Measurements from ENCODE around the gene C3orf22.

The C3orf22 gene

DNA sequence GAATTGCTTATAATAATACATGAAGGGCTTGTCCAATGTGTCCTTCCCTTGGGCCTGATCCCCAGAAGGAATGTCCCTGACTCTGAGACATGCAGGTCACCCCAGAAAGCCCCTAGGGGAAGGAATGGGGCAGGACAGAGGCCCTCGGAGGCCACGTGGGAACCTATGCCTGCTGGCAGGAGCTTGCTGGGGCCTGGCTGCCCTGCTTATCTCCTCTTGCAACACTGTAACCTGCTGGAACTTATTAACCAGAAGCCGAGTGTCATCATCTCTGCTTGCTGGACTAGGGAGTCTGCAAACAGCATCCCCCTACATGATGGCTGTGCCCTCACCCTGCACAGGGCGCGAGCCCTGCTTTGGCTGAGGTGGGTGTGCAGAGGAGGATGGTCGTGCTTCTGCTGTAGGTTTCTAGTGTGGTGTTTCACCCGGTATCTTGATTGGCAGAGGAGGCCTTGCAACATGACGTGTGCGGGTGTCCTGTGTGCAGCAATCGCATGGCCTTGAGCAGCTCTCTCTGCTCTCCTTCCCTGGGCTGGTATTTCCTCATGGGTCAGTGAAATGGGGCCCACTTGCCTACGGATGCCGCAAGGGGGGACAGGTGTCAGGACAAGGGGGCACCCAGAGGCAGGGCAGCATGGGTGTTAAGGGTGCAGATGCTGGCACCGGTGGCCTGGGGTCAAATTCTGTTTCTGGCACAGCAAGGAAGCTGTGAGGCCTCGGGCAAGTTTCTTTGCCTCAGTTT lies 29.8 kb downstream of the C3orf22 start:
- Histone ChIP-seq H3K4me1 (ENCODE audit: control extremely low read depth in 1 of 4, control insufficient read depth in 4 of 4, insufficient read depth in 4 of 4, low read length in 3 of 4) (peaks cover 14 to 97% (median 87%) of the 10 kb centered on the region in 4 experiments), H3K36me3 (ENCODE audit: control insufficient read depth in 4 of 4, insufficient read depth in 4 of 4, low read length in 3 of 4) (no peaks in the 10 kb centered on the region), H3K27me3 (replicated peaks in 2 of 5; ENCODE audit: control insufficient read depth in 4 of 5, insufficient read depth in 5 of 5, low read length in 4 of 5) (no peaks in the 10 kb centered on the region), H3K27ac (ENCODE audit: insufficient read depth in 1 of 2, low read depth in 1 of 2, low read length in 2 of 2, poor library complexity in 1 of 2, severe bottlenecking in 2 of 2) (no peak overlapping the region), H3K9me3 (ENCODE audit: control extremely low read depth in 1 of 5, control insufficient read depth in 4 of 5, insufficient read depth in 2 of 5, low read depth in 1 of 5, low read length in 4 of 5) (no peaks in the 10 kb centered on the region), H3K4me3 (ENCODE audit: control insufficient read depth in 1 of 7, extremely low read depth in 1 of 7, insufficient read depth in 4 of 7, low read depth in 2 of 7, low read length in 6 of 7) (peak overlapping the region in 1 of 7 experiments; percentile 60)
- peak in 2 of 3 donors; percentile 42 to 52 for DNase-seq
- ChIA-PET POLR2A (no interaction called here), CTCF (interaction anchor here (0.9 to 2.2 kb wide), 4 partner anchors 9 to 95 kb away, joined by 3 to 8 read pairs (median 3); no protein-coding TSS in a partner anchor)
- WGBS (ENCODE audit: insufficient coverage) = 57% methylated on average over 8 of the region's 14 CpGs

DNA sequence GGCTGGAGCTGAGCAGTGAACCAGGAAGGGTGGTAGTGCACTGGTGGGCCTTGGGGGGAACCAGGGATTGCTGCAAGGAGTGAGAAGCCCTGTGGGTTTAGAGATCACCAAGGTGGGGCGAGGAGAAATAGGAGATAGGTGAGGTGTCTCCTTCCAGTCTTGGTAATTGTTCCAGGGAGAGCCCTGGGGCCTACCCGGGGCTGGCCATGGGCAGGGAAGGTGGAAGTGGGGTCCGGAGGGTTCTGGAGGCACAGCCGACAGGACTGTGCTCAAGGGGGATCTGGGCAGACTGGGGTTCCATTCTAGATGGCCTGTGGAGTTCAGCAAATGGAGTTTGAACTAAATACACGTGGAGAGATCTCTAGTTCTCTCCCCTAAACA lies 30.3 kb downstream of the C3orf22 start:
- DNase-seq = no peak
- Histone ChIP-seq H3K4me3 (ENCODE audit: control insufficient read depth in 1 of 7, extremely low read depth in 1 of 7, insufficient read depth in 4 of 7, low read depth in 2 of 7, low read length in 6 of 7) (no peak overlapping the region), H3K36me3 (ENCODE audit: control insufficient read depth in 4 of 4, insufficient read depth in 4 of 4, low read length in 3 of 4) (no peaks in the 10 kb centered on the region), H3K27me3 (replicated peaks in 2 of 5; ENCODE audit: control insufficient read depth in 4 of 5, insufficient read depth in 5 of 5, low read length in 4 of 5) (no peaks in the 10 kb centered on the region), H3K4me1 (ENCODE audit: control extremely low read depth in 1 of 4, control insufficient read depth in 4 of 4, insufficient read depth in 4 of 4, low read length in 3 of 4) (peaks cover 13 to 97% (median 87%) of the 10 kb centered on the region in 4 experiments), H3K27ac (ENCODE audit: insufficient read depth in 1 of 2, low read depth in 1 of 2, low read length in 2 of 2, poor library complexity in 1 of 2, severe bottlenecking in 2 of 2) (no peak overlapping the region), H3K9me3 (ENCODE audit: control extremely low read depth in 1 of 5, control insufficient read depth in 4 of 5, insufficient read depth in 2 of 5, low read depth in 1 of 5, low read length in 4 of 5) (no peaks in the 10 kb centered on the region)
- ChIA-PET POLR2A (no interaction called here), CTCF (interaction anchor here (1.1 to 2.2 kb wide), 4 partner anchors 9 to 22 kb away, joined by 3 to 8 read pairs (median 4); no protein-coding TSS in a partner anchor)
- 95% methylated on average over 4 of the region's 5 CpGs for WGBS (ENCODE audit: insufficient coverage)

DNA sequence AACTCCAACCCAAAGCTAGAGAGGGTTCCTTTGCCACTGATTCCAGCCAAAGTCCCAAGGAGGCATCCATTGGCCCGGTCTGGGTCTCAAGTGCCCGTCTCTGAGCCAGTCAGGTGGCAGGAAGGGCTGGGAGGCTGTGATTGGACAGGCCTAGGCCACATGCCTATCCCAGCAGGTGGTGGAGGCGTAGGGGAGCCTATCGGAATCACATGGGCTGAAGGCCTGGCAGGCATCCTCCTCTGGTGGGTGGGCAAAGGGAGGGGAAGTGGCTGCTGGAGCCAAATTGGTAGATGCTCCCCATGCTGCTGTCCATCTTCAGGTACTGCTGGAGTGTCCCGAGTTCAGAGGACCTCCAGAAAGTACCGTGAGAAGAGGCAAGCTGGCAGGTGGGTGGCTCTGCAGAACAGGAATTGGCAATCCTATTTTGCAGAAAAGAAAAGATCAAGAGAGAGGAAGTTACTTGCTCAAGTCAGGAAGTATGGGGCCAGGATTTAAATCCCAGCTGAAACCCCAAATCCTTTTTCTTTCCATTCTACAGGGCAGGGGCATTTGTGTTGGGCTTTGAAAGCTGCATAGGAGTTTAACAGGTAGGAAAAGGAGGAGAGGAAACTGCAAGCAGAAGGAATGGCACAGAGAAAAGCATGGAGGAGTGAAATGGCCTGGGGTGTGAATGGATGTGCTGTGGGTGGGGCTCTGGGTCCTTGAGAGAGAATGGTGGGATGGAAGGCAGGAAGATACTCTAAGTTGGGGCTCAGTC lies 31.1 kb downstream of the C3orf22 start:
- ChIA-PET POLR2A (no interaction called here), CTCF (interaction anchor here (1.0 to 2.3 kb wide), 9 partner anchors 8 to 80 kb away, joined by 3 to 8 read pairs (median 4); partner anchors contain the start of gene ZXDC)
- WGBS (ENCODE audit: insufficient coverage) = 62% methylated on average over 5 of the region's 6 CpGs
- no peak overlapping the region for H3K27ac ChIP-seq (ENCODE audit: insufficient read depth in 1 of 2, low read depth in 1 of 2, low read length in 2 of 2, poor library complexity in 1 of 2, severe bottlenecking in 2 of 2)
- H3K4me3 ChIP-seq (ENCODE audit: control insufficient read depth in 1 of 7, extremely low read depth in 1 of 7, insufficient read depth in 4 of 7, low read depth in 2 of 7, low read length in 6 of 7) = no peak overlapping the region
- no peaks in the 10 kb centered on the region for H3K27me3 ChIP-seq (replicated peaks in 2 of 5; ENCODE audit: control insufficient read depth in 4 of 5, insufficient read depth in 5 of 5, low read length in 4 of 5)
- DNase-seq = peak in 1 of 3 donors; percentile 64
- H3K9me3 ChIP-seq (ENCODE audit: control extremely low read depth in 1 of 5, control insufficient read depth in 4 of 5, insufficient read depth in 2 of 5, low read depth in 1 of 5, low read length in 4 of 5) = no peaks in the 10 kb centered on the region
- H3K4me1 ChIP-seq (ENCODE audit: control extremely low read depth in 1 of 4, control insufficient read depth in 4 of 4, insufficient read depth in 4 of 4, low read length in 3 of 4) = peaks cover 9 to 96% (median 90%) of the 10 kb centered on the region in 4 experiments
- H3K36me3 ChIP-seq (ENCODE audit: control insufficient read depth in 4 of 4, insufficient read depth in 4 of 4, low read length in 3 of 4) = no peaks in the 10 kb centered on the region

DNA sequence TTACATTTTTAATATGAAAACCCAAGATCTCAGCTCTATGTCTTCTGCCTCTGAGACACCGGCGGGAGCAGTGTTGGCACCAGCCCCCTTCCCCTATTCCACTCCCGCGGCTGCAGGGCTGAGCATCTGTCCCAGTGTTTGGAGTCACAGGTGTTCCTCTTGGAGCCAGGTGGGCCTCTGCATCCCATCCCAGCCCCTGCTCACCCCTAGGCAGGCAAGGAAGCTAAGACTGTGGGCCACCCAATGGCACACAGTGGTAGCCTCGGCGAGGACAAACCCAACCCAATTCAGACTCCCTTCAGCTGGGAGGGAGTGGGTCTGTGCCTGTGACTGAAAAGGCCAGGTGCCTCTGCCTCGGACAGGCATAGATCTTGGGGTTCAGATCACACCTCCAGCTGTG lies 31.7 kb downstream of the C3orf22 start:
- Histone ChIP-seq H3K27me3 (replicated peaks in 2 of 5; ENCODE audit: control insufficient read depth in 4 of 5, insufficient read depth in 5 of 5, low read length in 4 of 5) (no peaks in the 10 kb centered on the region), H3K27ac (ENCODE audit: insufficient read depth in 1 of 2, low read depth in 1 of 2, low read length in 2 of 2, poor library complexity in 1 of 2, severe bottlenecking in 2 of 2) (no peak overlapping the region), H3K4me3 (ENCODE audit: control insufficient read depth in 1 of 7, extremely low read depth in 1 of 7, insufficient read depth in 4 of 7, low read depth in 2 of 7, low read length in 6 of 7) (no peak overlapping the region), H3K36me3 (ENCODE audit: control insufficient read depth in 4 of 4, insufficient read depth in 4 of 4, low read length in 3 of 4) (no peaks in the 10 kb centered on the region), H3K4me1 (ENCODE audit: control extremely low read depth in 1 of 4, control insufficient read depth in 4 of 4, insufficient read depth in 4 of 4, low read length in 3 of 4) (peaks cover 9 to 94% (median 89%) of the 10 kb centered on the region in 4 experiments), H3K9me3 (ENCODE audit: control extremely low read depth in 1 of 5, control insufficient read depth in 4 of 5, insufficient read depth in 2 of 5, low read depth in 1 of 5, low read length in 4 of 5) (no peaks in the 10 kb centered on the region)
- 95% methylated on average over 7 of the region's 7 CpGs for WGBS (ENCODE audit: insufficient coverage)
- ChIA-PET CTCF (interaction anchor here (0.8 to 2.3 kb wide), 11 partner anchors 8 to 84 kb away, joined by 3 to 8 read pairs (median 4); partner anchors contain the start of gene ZXDC), POLR2A (no interaction called here)
- DNase-seq = no peak

DNA sequence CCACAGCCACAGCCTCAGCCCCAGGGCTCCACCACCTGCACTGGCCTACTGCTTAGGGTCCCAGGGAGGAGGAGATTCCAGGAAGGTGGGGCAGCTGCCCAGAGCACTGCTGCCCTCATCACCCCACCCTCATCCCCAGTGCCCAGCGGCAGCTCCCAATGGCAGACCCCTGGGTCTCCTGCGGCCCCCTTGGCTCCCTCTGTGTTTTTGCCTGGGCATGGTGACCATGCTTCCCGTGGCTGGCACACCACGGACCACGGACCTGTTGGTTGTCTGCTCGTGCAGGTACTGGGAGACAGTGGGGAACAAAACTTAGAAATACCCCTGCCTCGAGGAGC lies 32.1 kb downstream of the C3orf22 start:
- CTCF ChIA-PET = interaction anchor here (0.8 to 2.3 kb wide), 10 partner anchors 11 to 84 kb away, joined by 3 to 7 read pairs (median 4); partner anchors contain the start of gene ZXDC
- WGBS (ENCODE audit: insufficient coverage) = 63% methylated on average over 5 of the region's 7 CpGs
- no peaks in the 10 kb centered on the region for H3K36me3 ChIP-seq (ENCODE audit: control insufficient read depth in 4 of 4, insufficient read depth in 4 of 4, low read length in 3 of 4)
- POLR2A ChIA-PET = no interaction called here
- H3K4me1 ChIP-seq (ENCODE audit: control extremely low read depth in 1 of 4, control insufficient read depth in 4 of 4, insufficient read depth in 4 of 4, low read length in 3 of 4) = peaks cover 9 to 91% (median 88%) of the 10 kb centered on the region in 4 experiments
- H3K27ac ChIP-seq (ENCODE audit: insufficient read depth in 1 of 2, low read depth in 1 of 2, low read length in 2 of 2, poor library complexity in 1 of 2, severe bottlenecking in 2 of 2) = no peak overlapping the region
- no peak overlapping the region for H3K4me3 ChIP-seq (ENCODE audit: control insufficient read depth in 1 of 7, extremely low read depth in 1 of 7, insufficient read depth in 4 of 7, low read depth in 2 of 7, low read length in 6 of 7)
- no peak for DNase-seq
- no peaks in the 10 kb centered on the region for H3K27me3 ChIP-seq (replicated peaks in 2 of 5; ENCODE audit: control insufficient read depth in 4 of 5, insufficient read depth in 5 of 5, low read length in 4 of 5)
- H3K9me3 ChIP-seq (ENCODE audit: control extremely low read depth in 1 of 5, control insufficient read depth in 4 of 5, insufficient read depth in 2 of 5, low read depth in 1 of 5, low read length in 4 of 5) = no peaks in the 10 kb centered on the region

DNA sequence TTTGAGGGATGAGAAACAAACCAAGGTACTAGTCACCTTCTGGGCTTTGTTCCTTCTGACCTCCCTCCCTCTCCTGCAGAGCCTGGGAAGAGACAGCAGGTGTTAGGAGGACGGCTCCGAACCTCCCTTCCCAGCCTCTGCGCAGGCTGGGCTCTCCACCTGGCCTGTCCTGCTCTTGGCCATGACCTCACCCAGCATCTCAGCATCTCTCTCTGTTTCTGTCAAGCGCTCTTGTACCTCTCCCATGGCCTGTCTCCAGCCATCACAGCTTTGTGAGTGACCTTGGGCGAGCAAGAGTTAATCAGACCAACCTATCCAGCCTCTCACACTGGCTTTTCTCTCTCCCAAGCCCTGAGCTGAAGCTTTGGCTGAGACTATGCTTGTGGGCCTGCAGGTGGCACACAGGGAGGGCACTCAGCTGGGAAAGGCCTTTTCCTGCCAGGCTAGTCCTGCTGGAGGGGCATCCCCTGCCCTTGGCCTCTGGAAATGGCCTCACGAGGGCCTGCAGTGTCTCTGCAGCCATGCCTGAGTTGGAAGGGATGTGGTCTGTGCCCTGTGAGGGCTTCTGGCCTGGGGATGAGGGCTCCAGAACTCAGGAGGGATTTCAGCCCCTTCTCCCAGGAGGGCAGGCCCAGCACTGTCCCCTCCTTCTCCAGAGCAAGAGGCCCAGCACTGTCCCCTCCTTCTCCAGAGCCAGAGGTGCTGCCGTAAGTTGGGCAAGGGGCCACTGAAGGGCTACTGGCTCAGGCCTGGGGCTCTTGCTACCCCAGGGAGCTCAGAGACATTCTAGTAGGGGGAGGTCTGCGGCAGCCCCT lies 32.7 kb downstream of the C3orf22 start:
- POLR2A ChIA-PET = no interaction called here

More for the DNA sequence above, 32.7 kb downstream of the C3orf22 start:
- no peak overlapping the region for H3K27ac ChIP-seq (ENCODE audit: insufficient read depth in 1 of 2, low read depth in 1 of 2, low read length in 2 of 2, poor library complexity in 1 of 2, severe bottlenecking in 2 of 2)
- no peak for DNase-seq
- no peaks in the 10 kb centered on the region for H3K27me3 ChIP-seq (replicated peaks in 2 of 5; ENCODE audit: control insufficient read depth in 4 of 5, insufficient read depth in 5 of 5, low read length in 4 of 5)
- H3K4me3 ChIP-seq (ENCODE audit: control insufficient read depth in 1 of 7, extremely low read depth in 1 of 7, insufficient read depth in 4 of 7, low read depth in 2 of 7, low read length in 6 of 7) = peak overlapping the region in 1 of 7 experiments; percentile 40
- WGBS (ENCODE audit: insufficient coverage) = 94% methylated on average over 3 of the region's 8 CpGs
- H3K4me1 ChIP-seq (ENCODE audit: control extremely low read depth in 1 of 4, control insufficient read depth in 4 of 4, insufficient read depth in 4 of 4, low read length in 3 of 4) = peaks cover 4 to 85% (median 83%) of the 10 kb centered on the region in 4 experiments
- H3K36me3 ChIP-seq (ENCODE audit: control insufficient read depth in 4 of 4, insufficient read depth in 4 of 4, low read length in 3 of 4) = no peaks in the 10 kb centered on the region
- no peaks in the 10 kb centered on the region for H3K9me3 ChIP-seq (ENCODE audit: control extremely low read depth in 1 of 5, control insufficient read depth in 4 of 5, insufficient read depth in 2 of 5, low read depth in 1 of 5, low read length in 4 of 5)
- CTCF ChIA-PET = interaction anchor here (0.7 to 2.3 kb wide), 10 partner anchors 12 to 130 kb away, joined by 3 to 7 read pairs (median 4); partner anchors contain the start of gene ZXDC

Data from common myeloid progenitor, CD34-positive (primary cell).